Loucy (cell line): ENCODE measurements around the gene PUSL1.

Source experiments
- H2AFZ ChIP-seq: fragments of 200-600 bp; sonication (generic); 2 replicates; pipeline ENCODE4 v1.6.0; 2016; ENCODE audit warnings: antibody characterized with exemption, mild to moderate bottlenecking, low read length, moderate library complexity
- H3F3A ChIP-seq: fragments of 200-600 bp; 2 replicates; pipeline ENCODE4 v1.6.0; 2016; ENCODE audit warnings: antibody characterized with exemption, low read depth, mild to moderate bottlenecking
- H3K27me3 ChIP-seq: fragments of 200-600 bp; sonication (generic); 2 replicates; pipeline ENCODE4 v1.6.1; 2014; ENCODE audit warnings: low read length, mild to moderate bottlenecking; ENCODE audit not compliant: insufficient read depth, poor library complexity, severe bottlenecking
- H3K36me3 ChIP-seq: fragments of 200-600 bp; sonication (generic); 2 replicates; pipeline ENCODE4 v1.6.1; 2016; ENCODE audit warnings: low read length; ENCODE audit not compliant: insufficient read depth
- H3K4me1 ChIP-seq: fragments of 200-600 bp; sonication (generic); 2 replicates; pipeline ENCODE4 v1.5.1; 2014; ENCODE audit warnings: low read length, mild to moderate bottlenecking; ENCODE audit not compliant: insufficient read depth, poor library complexity, severe bottlenecking
- H3K4me2 ChIP-seq: fragments of 200-600 bp; sonication (generic); 2 replicates; pipeline ENCODE4 v1.6.0; 2014; ENCODE audit warnings: antibody characterized with exemption, low read length, low read depth, mild to moderate bottlenecking; ENCODE audit not compliant: poor library complexity, severe bottlenecking
- H3K4me3 ChIP-seq: fragments of 200-600 bp; sonication (generic); 2 replicates; pipeline ENCODE4 v1.5.1; 2014; ENCODE audit warnings: low read length, mild to moderate bottlenecking, mixed read lengths; ENCODE audit not compliant: poor library complexity, severe bottlenecking
- H3K79me2 ChIP-seq: fragments of 200-600 bp; sonication (generic); 2 replicates; pipeline ENCODE4 v1.6.1; 2014; ENCODE audit warnings: low read length; ENCODE audit not compliant: insufficient read depth
- H3K9ac ChIP-seq: fragments of 200-600 bp; sonication (generic); 2 replicates; pipeline ENCODE4 v1.6.0; 2014; ENCODE audit warnings: mild to moderate bottlenecking, low read depth, low read length, moderate library complexity; ENCODE audit not compliant: poor library complexity, severe bottlenecking
- H3K9me2 ChIP-seq: fragments of 200-600 bp; sonication (generic); replicated peaks from 2 replicates; pipeline ENCODE4 v1.6.1; 2016; ENCODE audit warnings: low read depth, low read length, mixed read lengths
- H3K9me3 ChIP-seq: fragments of 200-600 bp; sonication (generic); 2 replicates; pipeline ENCODE4 v1.6.1; 2014; ENCODE audit warnings: mild to moderate bottlenecking, antibody characterized with exemption, low read length, low read depth; ENCODE audit not compliant: insufficient read depth
- H4K20me1 ChIP-seq: fragments of 200-600 bp; sonication (generic); 2 replicates; pipeline ENCODE4 v1.6.0; 2014; ENCODE audit warnings: antibody characterized with exemption, low read length, mild to moderate bottlenecking; ENCODE audit not compliant: insufficient read depth, poor library complexity, severe bottlenecking
- CTCF ChIP-seq: fragments of 200-600 bp; sonication (generic); conservative IDR thresholded peaks from 2 replicates; pipeline ENCODE4 v1.5.1; 2014; ENCODE audit warnings: mild to moderate bottlenecking, antibody characterized with exemption, low read length
- EZH2phosphoT487 ChIP-seq: fragments of 200-600 bp; IDR thresholded peaks from 2 replicates; pipeline ENCODE4 v1.6.1; 2018; ENCODE audit warnings: antibody characterized with exemption, mild to moderate bottlenecking, moderate library complexity, borderline replicate concordance

The PUSL1 gene

GRCh38 chr1:1272341-1273208, 35.8 kb upstream of the PUSL1 start:
- Histone ChIP-seq H3K4me3 (peak overlapping the region; percentile 98), H3K9ac (peak overlapping the region; percentile 89), H3K4me1 (peaks cover 34% of the 10 kb centered on the region), H3K27me3 (no peaks in the 10 kb centered on the region), H3K36me3 (no peaks in the 10 kb centered on the region; the same call in 1 of the 2 replicates), H3F3A (no peaks in the 10 kb centered on the region), H3K4me2 (peak overlapping the region; percentile 84), H4K20me1 (peaks cover 49% of the 10 kb centered on the region), H3K79me2 (peaks cover 66% of the 10 kb centered on the region), H3K9me3 (no peaks in the 10 kb centered on the region), H2AFZ (no peak overlapping the region), H3K9me2 (no peaks in the 10 kb centered on the region)
- TF ChIP-seq EZH2phosphoT487 (no peak), CTCF (no peak)

- no peaks in the 10 kb centered on the region for H3K9me3 ChIP-seq
- peak overlapping the region; percentile 89 for H3K9ac ChIP-seq
- peaks cover 44% of the 10 kb centered on the region for H4K20me1 ChIP-seq
- H3K79me2 ChIP-seq: peaks cover 61% of the 10 kb centered on the region
- peak overlapping the region; percentile 84 for H3K4me2 ChIP-seq
- no peaks in the 10 kb centered on the region for H3F3A ChIP-seq
- no peaks in the 10 kb centered on the region for H3K36me3 ChIP-seq
- peaks cover 34% of the 10 kb centered on the region for H3K4me1 ChIP-seq
- no peaks in the 10 kb centered on the region for H3K27me3 ChIP-seq
- H3K9me2 ChIP-seq: no peaks in the 10 kb centered on the region
- TF ChIP-seq EZH2phosphoT487 (no peak), CTCF (no peak)
- H3K4me3 ChIP-seq: peak overlapping the region; percentile 98
- no peak overlapping the region for H2AFZ ChIP-seq
These were observed 35.2 kb upstream of the PUSL1 start for GRCh38 chr1:1273209-1273511.

GRCh38 chr1:1273512-1274298, 34.7 kb upstream of the PUSL1 start, which contains the start of gene UBE2J2:
UBE2J2 (minus strand) TSS chr1:1273854; CDS start chr1:1267992, 5,862 bp downstream.
- TF ChIP-seq CTCF: peak; percentile 5; the same call in 1 of the 2 replicates
- no peak for TF ChIP-seq EZH2phosphoT487
- peak within 1 kb of the TSS; percentile 90 for H2AFZ ChIP-seq
- peaks cover 55% of the 10 kb centered on the region for H3K79me2 ChIP-seq

More at GRCh38 chr1:1273512-1274298, 34.7 kb upstream of the PUSL1 start, which contains the start of gene UBE2J2:
- Histone ChIP-seq H4K20me1 (peaks cover 39% of the 10 kb centered on the region), H3K4me1 (peaks cover 34% of the 10 kb centered on the region), H3K36me3 (no peaks in the 10 kb centered on the region), H3F3A (no peaks in the 10 kb centered on the region), H3K9me3 (no peaks in the 10 kb centered on the region), H3K9me2 (no peaks in the 10 kb centered on the region), H3K9ac (peak within 1 kb of the TSS; percentile 97), H3K27me3 (no peaks in the 10 kb centered on the region), H3K4me3 (peak within 1 kb of the TSS; percentile 98), H3K4me2 (peak within 1 kb of the TSS; percentile 93)
